PC-9 (cell line): ENCODE data around the gene ATP1B1.

Experiments
- CTCF ChIP-seq: fragments of 200-600 bp; sonication (generic); conservative IDR thresholded peaks from 2 replicates; pipeline ENCODE4 v1.6.1; 2017; ENCODE audit warnings: mixed run types, antibody characterized with exemption, mild to moderate bottlenecking, moderate library complexity
- EZH2 ChIP-seq: fragments of 200-600 bp; sonication (generic); IDR thresholded peaks from 2 replicates; pipeline ENCODE4 v1.8.0; 2017; ENCODE audit warnings: antibody characterized with exemption, low read depth

- no peak for TF ChIP-seq EZH2
- TF ChIP-seq CTCF, result no peak
Measured at GRCh38 chr1:169107603-169108208, 1.2 kb downstream of the ATP1B1 start.
